EH (cell line): ENCODE data around the gene SERPINC1.
A peak's percentile ranks its signal among the peaks of the same experiment; 100 is the strongest.
"Not testable (repeated sequence)": the region's sequence is repeated elsewhere in the genome, so short reads cannot be mapped to it uniquely, and the experiment has no call there.

Source experiments
- DNase-seq: peaks from one replicate; pipeline ENCODE4 v3.0.0-alpha.2; 2015; ENCODE audit warnings: low read depth

The SERPINC1 gene

GRCh38 chr1:173889885-173890284 lies 27.2 kb downstream of the SERPINC1 start:
- no peak for DNase-seq

GRCh38 chr1:173888749-173889148 lies 28.4 kb downstream of the SERPINC1 start:
- no peak for DNase-seq

- DNase-seq: no peak
Measured at GRCh38 chr1:173887627-173888026, 29.5 kb downstream of the SERPINC1 start.

DNA sequence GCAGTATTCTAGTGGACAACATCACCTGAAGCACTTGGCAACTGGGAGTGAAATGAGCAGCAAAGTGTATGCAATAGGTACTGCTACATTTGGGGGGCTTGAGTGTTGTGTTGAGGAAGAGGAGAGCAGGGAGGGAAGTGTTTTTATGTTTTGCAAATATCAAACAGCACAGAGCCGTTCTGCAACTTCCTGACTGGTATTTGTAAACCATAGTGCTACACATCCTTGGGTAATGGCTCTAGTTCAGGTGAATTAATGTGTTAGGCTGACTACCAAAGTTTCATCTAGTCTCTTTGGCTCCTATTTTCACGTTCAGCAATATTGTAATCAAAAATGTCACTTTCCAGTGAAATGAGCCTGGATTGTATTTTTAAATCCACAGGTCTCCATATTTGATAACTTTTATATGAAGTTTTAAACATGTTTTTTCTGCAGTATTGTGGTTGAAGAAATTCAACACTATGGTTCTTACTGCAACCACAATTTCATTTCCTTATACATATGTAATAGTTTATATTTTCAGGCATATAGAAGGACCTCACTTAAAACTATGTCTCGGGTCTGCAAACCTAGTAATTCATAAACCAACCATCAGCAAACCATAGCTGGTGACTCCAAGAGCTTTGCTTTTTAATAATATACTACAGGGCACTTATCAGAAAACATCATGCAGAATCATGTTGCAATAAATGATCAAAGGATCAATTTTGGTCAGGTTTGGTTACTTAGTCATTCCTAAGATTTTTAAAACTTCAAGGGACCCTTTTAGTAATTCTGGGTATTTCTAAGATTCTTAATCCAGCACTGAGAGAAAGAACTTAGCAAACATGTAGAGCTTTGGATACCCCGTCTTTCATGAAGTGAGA lies 30.1 kb downstream of the SERPINC1 start:
- no peak for DNase-seq

DNA sequence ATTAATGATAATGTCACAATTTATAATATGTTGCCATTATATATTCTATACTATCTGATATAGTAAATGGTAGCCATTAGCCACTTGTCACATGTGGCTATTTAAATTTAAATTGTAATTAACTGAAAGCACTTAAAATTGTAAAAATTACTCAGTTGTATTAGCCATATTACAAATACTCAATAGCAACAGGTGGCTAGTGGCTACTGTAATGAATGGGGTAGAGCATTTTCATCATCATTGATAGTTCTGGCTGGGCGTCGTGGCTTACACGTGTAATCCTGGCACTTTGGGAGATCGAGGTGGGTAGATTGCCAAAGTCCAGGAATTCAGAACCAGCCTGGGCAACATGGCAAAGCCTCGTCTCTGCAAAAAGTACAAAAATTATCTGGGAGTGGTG lies 32.4 kb downstream of the SERPINC1 start:
- no peak for DNase-seq

GRCh38 chr1:173881117-173881516 lies 36.0 kb downstream of the SERPINC1 start:
- DNase-seq: not testable (repeated sequence)

DNA sequence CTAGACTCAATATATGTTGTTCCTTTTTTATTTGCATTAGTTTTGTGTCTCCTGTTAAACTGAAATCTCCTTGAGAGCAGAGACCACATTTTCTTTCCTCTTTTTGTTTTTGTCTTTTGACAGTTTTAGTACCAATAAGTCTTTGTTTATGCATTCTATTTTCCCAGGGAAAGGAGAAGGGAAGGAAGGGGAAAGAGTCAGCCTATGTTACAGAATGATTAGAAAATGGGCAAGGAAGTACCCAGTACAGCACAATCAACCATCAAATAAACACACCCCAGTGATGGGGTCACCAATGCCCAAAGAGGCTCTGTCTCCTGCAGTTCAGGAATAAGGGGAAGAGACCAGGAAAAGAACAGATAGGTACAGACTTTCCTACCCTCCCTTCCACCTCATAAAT lies 38.9 kb downstream of the SERPINC1 start:
- no peak for DNase-seq

GRCh38 chr1:173876732-173877131 lies 40.4 kb downstream of the SERPINC1 start:
- DNase-seq: no peak

DNA sequence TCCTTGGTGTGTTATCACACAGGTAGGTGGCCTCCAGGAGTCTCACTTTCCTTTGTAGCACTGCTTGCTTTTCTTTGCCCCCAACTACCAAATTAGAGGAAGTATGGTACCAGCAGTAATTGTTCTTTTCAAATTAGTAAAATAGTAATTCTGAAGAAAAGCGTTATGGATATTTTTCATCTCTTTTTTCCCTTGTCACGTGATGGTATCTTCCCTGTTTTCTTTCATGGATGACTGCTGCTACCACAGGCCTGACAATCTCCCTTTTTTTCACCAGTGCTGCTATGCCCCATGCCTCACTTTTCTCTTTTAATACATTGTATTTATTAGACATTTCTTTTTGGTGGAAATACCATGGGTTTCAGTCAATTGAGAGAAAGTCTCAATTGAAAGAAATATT lies 45.6 kb downstream of the SERPINC1 start:
- DNase-seq: no peak

GRCh38 chr1:173871091-173871490 lies 46.0 kb downstream of the SERPINC1 start:
- no peak for DNase-seq

DNA sequence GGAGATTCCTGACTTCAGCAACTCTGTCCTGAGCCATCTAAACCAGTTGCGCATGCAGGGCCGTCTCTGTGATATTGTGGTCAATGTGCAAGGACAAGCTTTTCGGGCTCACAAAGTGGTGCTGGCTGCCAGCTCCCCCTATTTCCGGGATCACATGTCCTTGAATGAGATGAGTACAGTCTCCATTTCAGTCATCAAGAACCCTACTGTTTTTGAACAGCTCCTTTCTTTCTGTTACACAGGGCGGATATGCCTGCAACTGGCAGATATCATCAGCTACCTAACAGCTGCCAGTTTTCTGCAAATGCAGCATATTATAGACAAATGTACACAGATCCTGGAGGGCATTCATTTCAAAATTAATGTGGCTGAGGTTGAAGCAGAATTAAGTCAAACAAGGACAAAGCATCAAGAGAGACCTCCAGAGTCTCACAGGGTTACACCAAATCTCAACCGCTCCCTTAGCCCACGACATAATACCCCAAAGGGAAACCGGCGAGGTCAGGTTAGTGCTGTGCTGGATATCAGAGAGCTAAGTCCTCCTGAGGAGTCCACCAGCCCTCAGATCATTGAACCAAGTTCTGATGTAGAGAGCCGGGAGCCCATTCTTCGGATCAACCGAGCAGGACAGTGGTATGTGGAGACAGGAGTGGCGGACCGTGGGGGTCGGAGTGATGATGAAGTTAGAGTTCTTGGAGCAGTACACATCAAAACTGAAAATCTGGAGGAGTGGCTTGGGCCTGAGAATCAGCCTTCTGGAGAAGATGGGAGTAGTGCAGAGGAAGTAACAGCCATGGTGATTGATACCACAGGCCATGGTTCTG lies 46.7 kb downstream of the SERPINC1 start:
- DNase-seq: no peak

- no peak for DNase-seq
Measured at GRCh38 chr1:173869021-173869359, 48.1 kb downstream of the SERPINC1 start.

DNA sequence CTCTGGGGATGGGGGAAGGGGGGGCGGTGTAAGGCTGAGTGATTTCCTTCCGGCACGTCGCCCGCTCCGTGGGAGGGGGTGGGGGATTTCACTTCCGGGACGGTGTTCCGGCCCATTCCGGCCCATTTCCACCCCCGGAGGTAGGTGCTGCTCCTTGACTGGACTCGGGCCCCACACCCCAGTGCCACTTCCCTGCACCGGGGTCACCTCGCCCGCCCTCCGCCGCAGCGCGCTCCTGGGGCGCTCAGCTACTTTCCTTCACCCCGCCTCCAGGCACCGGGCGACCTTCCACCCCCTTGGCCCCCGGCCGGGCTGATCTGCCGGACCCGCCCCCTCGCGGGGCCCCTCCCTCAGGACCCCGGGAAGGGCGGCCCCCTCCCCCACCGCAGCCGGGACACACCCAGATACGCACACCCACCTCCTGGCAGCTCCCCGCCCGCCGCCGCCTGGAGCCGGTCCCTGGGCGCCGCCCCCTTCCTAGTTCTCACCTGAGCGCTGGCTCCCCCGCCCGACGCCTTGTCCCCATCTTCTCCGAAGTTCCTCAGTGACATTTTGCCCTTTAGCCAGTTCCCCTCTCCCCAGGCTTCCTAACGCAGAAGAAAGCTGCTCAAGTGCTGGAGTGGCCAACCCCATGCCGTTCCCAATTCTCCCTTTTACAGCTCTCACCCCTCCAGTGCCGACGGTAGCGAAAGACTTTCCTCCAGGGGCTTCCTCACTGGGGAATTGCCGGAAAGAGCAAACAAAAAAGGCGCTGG lies 48.7 kb downstream of the SERPINC1 start, which contains the start of gene ZBTB37:
TSS of gene ZBTB37 (plus strand) at position 115 of the 755 bp plus-strand sequence. CDS start 1,846 bp downstream, outside the sequence.
- DNase-seq: no peak

DNA sequence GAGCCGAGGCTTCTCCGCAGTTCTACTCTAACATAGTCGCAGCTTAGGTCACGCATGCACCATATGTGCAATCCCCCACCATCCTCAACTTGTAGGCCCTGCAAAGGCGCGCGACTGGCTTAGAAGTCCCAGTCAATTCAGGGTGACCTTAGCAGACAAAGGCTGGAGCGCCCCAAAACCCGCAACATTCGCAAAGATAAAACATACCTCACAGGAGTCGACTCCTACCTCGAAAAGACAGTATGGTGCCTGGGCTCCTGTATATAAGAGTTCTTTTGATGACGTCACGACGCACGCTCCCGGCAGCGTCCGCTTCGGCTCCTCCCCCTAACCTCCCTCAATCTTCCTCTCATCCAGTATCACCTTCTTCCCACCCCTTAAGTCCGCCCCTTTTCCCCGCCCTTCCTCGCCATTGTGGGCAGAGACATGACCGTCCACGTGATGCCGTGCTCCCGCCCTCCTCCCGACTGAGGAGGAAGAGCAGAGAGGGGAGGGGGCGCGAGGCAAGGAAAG lies 49.3 kb downstream of the SERPINC1 start, which contains the start of gene GAS5:
TSS of gene GAS5 (minus strand) at position 237 of the 513 bp plus-strand sequence.
- DNase-seq: peak; percentile 100

- no peak for DNase-seq
Measured at GRCh38 chr1:173867141-173867752, 49.9 kb downstream of the SERPINC1 start.

DNA sequence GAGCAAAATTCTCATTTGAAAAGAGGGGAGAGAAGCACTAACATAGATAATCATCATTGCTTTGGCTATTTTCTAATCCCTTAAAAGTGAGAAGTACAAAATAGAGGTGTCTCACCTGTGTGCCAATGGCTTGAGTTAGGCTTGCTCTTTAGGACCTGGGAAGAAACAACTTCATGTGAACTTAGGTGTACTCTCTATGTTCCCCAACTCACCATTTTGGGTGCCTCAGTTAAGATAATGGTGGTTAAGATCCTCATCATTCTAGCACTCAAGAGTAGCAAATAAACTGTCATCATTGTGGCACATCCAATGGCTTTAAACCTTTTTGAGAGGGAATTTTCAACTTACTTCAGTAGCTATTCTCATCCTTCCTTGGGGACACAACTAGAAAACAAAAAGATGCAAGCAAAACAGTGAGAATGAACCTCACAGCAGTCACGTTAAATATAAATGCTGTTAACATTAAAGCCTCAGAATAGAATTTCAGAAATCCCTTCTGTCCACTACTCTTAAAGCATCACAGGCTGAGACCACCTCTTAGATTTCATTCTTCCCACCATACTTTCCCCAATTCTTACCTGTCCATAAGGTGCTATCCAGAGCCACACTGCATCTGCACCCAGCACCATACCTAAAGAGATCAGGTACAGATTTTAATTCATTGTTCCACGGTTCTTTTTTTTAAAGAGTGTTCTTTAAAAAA lies 50.6 kb downstream of the SERPINC1 start:
- DNase-seq: no peak

GRCh38 chr1:173865468-173866164 lies 51.5 kb downstream of the SERPINC1 start:
- no peak for DNase-seq

DNA sequence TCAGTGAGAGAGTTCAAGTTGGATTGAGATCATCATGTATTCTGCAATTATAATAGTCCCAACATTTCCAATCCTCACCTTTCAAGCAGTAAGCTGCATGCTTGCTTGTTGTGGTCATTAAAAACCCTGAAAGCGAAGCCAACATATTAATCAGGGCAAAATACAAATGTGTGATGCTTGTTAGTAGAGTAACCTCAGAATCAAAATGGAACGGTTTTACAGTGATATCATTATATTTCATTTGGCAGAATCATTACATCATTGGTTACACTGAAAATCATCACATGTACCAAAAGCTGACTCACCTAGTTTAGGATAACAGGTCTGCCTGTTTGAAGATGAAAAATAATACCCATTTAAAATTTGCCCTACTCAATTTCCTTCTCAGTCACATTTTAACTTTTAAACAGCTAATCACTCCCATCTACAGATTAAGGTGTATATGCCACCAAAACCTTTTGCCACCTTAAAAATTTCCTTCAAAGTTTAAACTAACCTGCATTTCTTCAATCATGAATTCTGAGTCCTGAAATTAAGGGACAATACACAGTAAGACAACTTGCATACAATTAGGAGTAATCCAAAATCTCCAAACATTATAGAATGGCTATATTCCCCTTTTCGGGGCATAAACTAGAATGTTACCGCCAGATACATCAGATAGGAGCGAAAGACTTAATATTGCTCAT lies 52.8 kb downstream of the SERPINC1 start:
- no peak for DNase-seq
